Spinal cord (tissue), 10 donors: ENCODE measurements around the gene SF3B1. TPM values are rescaled to one million over a fixed set of nuclear protein-coding genes. Genes with fewer than 3 reads are reported as not detected.
"Not testable (repeated sequence)": the region's sequence is repeated elsewhere in the genome, so short reads cannot be mapped to it uniquely, and the experiment has no call there.

Source experiments
- DNase-seq, 6 donors: peaks; one replicate each; pipeline versions ENCODE4 v3.0.0 to v3.0.0-alpha.2; 2013 to 2015; ENCODE audit warnings: low spot score in 6 of 6, low read depth in 4 of 6
- H3K27ac ChIP-seq: one replicate; pipeline ENCODE4 v1.5.1; 2013; ENCODE audit warnings: low read depth, low read length, control low read depth
- H3K27me3 ChIP-seq: one replicate; pipeline ENCODE4 v1.6.1; 2013; ENCODE audit warnings: low read length; ENCODE audit not compliant: control insufficient read depth, insufficient read depth
- H3K36me3 ChIP-seq: one replicate; pipeline ENCODE4 v1.6.1; 2013; ENCODE audit warnings: low read length; ENCODE audit not compliant: control insufficient read depth, insufficient read depth
- H3K4me1 ChIP-seq: one replicate; pipeline ENCODE4 v1.6.1; 2013; ENCODE audit warnings: low read length; ENCODE audit not compliant: control insufficient read depth, insufficient read depth
- H3K4me3 ChIP-seq: one replicate; pipeline ENCODE4 v1.5.1; 2013; ENCODE audit warnings: low read depth, low read length, control low read depth
- H3K9me3 ChIP-seq: one replicate; pipeline ENCODE4 v1.6.1; 2013; ENCODE audit warnings: low read length; ENCODE audit not compliant: control insufficient read depth, insufficient read depth
- WGBS: methylation state at CpG from one replicate; pipeline ENCODE4 v1.1.5; 2013; ENCODE audit warnings: missing lambda C conversion rate; ENCODE audit not compliant: insufficient coverage; 5-methylcytosine and 5-hydroxymethylcytosine counted together
- polyA plus RNA-seq, 2 donors: library from polyadenylated mRNA; unstranded; fragments of 120-200 nt; gene quantifications; one replicate each; pipeline ENCODE4 v1.2.1, GENCODE V29; 2013; ENCODE audit not compliant: insufficient read length in 2 of 2
- small RNA-seq: library from RNA; depleted of rRNA; stranded (forward); fragments of <200 nt; gene quantifications from one replicate; pipeline ENCODE3, GENCODE V24; 2014; ENCODE audit warnings: low replicate concordance
- total RNA-seq, 2 donors: library from RNA; depleted of rRNA in 1 of 2; stranded (reverse); fragments of 120-200 nt in 1 of 2; fragments of >200 nt in 1 of 2; gene quantifications; one replicate each; pipeline versions ENCODE4 v1.2.3 to v1.2.4, GENCODE V29; 2013 to 2014
- donor health status: healthy.

SF3B1 gene
- total and polyA plus RNA-seq, 4 donors = 322 to 381 (median 338) TPM

DNA sequence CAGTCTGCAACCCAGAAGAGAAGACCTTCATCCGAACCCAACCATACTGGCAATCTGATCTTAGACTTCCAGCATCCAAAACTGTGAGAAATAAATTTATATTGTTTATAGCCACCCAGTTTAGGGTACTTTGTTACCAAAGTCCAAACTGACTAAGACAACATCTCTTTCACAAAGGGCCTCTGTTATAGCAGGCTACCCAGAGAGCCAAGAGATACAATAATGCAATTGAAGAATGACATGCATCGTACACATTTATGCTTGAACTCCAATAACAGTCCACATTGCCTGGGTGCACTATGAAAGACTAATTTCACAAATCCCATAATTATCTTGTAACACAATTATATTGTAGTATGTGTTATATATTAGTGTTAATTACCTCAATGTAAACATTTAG is 85.1 kb downstream of the SF3B1 start:
- WGBS = 80% methylated on average over 1 of the region's 2 CpGs
- no peak for DNase-seq
- Histone ChIP-seq H3K36me3 (no peaks in the 10 kb centered on the region), H3K9me3 (no peaks in the 10 kb centered on the region), H3K27ac (no peak overlapping the region), H3K4me3 (no peak overlapping the region), H3K27me3 (no peaks in the 10 kb centered on the region), H3K4me1 (no peaks in the 10 kb centered on the region)

- no peak for DNase-seq
- Histone ChIP-seq H3K4me3 (no peak overlapping the region), H3K36me3 (no peaks in the 10 kb centered on the region), H3K4me1 (no peaks in the 10 kb centered on the region), H3K27me3 (no peaks in the 10 kb centered on the region), H3K27ac (no peak overlapping the region), H3K9me3 (no peaks in the 10 kb centered on the region)
- WGBS = 65% methylated on average over 4 of the region's 5 CpGs
Observed at GRCh38 chr2:197348721-197349360, 86.0 kb downstream of the SF3B1 start.

DNA sequence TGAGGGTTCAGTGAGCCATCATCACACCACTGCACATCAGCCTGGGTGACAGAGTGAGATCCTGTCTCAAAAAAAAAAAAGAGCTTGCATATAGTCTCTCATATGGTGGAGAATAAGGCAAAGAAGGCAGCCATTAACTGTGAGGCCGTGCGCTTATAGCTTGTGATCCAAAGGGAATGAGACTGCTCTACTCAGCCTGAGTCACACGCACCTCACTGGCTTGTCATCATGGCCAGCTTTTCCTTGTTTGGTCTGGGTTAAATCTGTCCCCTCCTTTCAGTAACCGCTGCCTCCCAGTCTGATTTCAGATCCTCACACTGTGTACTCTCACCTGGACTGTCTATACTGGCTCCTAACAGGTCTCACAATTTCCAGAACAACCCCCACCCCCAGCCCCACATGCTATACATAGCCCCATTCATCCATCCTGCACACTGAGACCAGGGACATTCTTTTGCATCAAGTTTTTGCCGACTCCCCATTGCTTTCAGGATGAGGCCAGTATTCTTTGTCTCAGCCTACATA is 88.9 kb downstream of the SF3B1 start:
- no peaks in the 10 kb centered on the region for H3K36me3 ChIP-seq
- H3K4me1 ChIP-seq = no peaks in the 10 kb centered on the region
- no peak overlapping the region for H3K4me3 ChIP-seq
- WGBS = 87% methylated on average over 5 of the region's 5 CpGs
- H3K9me3 ChIP-seq = no peaks in the 10 kb centered on the region
- DNase-seq = no peak
- H3K27me3 ChIP-seq = no peaks in the 10 kb centered on the region
- no peak overlapping the region for H3K27ac ChIP-seq

DNA sequence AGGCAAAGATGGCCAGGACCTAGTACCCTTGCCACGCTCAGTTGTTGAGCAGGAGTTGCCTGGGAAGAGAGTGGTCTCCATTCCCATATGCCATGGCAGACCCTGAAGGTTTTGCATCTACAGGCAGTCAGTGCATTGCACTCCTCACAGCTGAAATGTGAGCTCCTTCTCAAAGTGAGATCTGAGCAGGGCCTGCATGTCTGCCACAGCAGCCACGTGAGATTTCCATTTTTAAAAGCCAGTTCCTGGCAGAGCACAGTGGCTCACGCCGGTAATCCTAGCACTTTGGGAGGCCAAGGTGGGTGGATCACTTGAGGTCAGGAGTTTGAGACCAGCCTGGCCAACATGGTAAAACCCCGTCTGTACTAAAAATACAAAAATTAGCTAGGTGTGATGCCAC is 90.9 kb downstream of the SF3B1 start:
- H3K27ac ChIP-seq, DNase-seq, H3K9me3 ChIP-seq, H3K4me3 ChIP-seq, H3K4me1 ChIP-seq, H3K36me3 ChIP-seq, H3K27me3 ChIP-seq: not testable (repeated sequence)
- 94% methylated on average over 4 of the region's 5 CpGs for WGBS

GRCh38 chr2:197340591-197340990 is 94.2 kb downstream of the SF3B1 start:
- Histone ChIP-seq H3K27ac (no peak overlapping the region), H3K4me3 (no peak overlapping the region), H3K36me3 (no peaks in the 10 kb centered on the region), H3K9me3 (no peaks in the 10 kb centered on the region), H3K27me3 (no peaks in the 10 kb centered on the region), H3K4me1 (no peaks in the 10 kb centered on the region)
- no peak for DNase-seq
- 96% methylated on average over 3 of the region's 5 CpGs for WGBS

Small RNA genes lying within 50 kb of the gene (small RNA-seq; reads per million reads assigned to genes)
- gene RF00394 = not detected
- not detected for gene RNU6-1029P

Other genes with a start within 250 kb of the SF3B1 start
- gene ANKRD44, start 124.2 kb downstream of the SF3B1 start, total RNA-seq = 10 to 100 TPM; 29.2 to 63.5 TPM
- gene ANKRD44, start 124.2 kb downstream of the SF3B1 start, polyA plus RNA-seq = 10 to 100 TPM; 25.9 to 33.8 TPM
- 10 to 100 TPM; 22.8 to 37.3 TPM for gene COQ10B, start 18.5 kb upstream of the SF3B1 start, total RNA-seq
- 10 to 100 TPM; 19.9 to 22.7 TPM for gene COQ10B, start 18.5 kb upstream of the SF3B1 start, polyA plus RNA-seq
- 100 to 1,000 TPM; 246 to 344 TPM for gene HSPD1, start 64.8 kb upstream of the SF3B1 start, total RNA-seq
- 100 to 1,000 TPM; 316 to 362 TPM for gene HSPD1, start 64.8 kb upstream of the SF3B1 start, polyA plus RNA-seq
- 100 to 1,000 TPM in 1 of 2 donors, 10 to 100 TPM in 1; 89.6 to 157 TPM for gene HSPE1, start 65.4 kb upstream of the SF3B1 start, total RNA-seq
- 100 to 1,000 TPM; 206 to 233 TPM for gene HSPE1, start 65.4 kb upstream of the SF3B1 start, polyA plus RNA-seq
- gene MOB4, start 81.0 kb upstream of the SF3B1 start, total RNA-seq = 10 to 100 TPM; 35.1 to 69.2 TPM
- 10 to 100 TPM; 46.3 to 62.6 TPM for gene MOB4, start 81.0 kb upstream of the SF3B1 start, polyA plus RNA-seq
- 10 to 100 TPM; 76.5 to 81.9 TPM for gene RFTN2, start 240.6 kb upstream of the SF3B1 start, total RNA-seq
- gene RFTN2, start 240.6 kb upstream of the SF3B1 start, polyA plus RNA-seq = 10 to 100 TPM; 72.2 to 81.2 TPM